ENCODE data around the gene GRM1.

DNA sequence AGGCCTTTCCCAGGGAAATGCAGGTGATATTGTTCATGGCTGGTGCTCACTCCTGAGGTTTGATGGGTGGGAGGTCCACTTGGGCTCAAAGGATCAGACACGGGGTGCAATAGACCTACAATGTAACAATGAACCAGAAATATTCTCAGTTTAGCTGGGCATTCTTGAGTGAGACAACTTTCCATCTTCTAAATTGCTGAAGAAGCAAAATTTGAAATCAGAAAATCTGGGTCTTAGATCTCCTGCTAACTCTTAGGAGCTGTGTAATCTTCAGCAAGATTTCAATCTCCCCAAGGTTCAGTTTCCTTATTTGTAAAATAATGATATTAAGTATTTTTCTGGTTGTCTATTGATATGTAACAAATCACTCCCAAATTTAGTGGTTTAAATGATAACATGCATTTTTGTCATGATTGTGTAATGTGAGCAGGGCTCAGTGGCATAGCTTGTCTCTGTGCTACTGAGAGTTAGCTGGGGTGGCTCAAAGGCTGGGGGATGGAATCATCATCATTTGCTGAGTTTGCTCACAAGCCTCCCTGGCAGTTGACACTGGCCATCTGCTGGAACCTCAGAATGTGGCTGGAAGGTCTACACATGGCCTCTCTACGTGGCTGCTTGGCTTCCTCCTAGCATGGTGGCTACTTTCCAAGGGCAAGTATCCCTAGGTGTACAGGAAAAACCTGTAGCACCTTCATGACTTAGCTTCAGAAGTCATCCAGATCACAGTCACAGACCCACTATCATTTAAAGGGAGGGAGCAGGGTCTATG, 98.8 kb downstream of the GRM1 start:
- TF ChIP-seq, protein P1, sequence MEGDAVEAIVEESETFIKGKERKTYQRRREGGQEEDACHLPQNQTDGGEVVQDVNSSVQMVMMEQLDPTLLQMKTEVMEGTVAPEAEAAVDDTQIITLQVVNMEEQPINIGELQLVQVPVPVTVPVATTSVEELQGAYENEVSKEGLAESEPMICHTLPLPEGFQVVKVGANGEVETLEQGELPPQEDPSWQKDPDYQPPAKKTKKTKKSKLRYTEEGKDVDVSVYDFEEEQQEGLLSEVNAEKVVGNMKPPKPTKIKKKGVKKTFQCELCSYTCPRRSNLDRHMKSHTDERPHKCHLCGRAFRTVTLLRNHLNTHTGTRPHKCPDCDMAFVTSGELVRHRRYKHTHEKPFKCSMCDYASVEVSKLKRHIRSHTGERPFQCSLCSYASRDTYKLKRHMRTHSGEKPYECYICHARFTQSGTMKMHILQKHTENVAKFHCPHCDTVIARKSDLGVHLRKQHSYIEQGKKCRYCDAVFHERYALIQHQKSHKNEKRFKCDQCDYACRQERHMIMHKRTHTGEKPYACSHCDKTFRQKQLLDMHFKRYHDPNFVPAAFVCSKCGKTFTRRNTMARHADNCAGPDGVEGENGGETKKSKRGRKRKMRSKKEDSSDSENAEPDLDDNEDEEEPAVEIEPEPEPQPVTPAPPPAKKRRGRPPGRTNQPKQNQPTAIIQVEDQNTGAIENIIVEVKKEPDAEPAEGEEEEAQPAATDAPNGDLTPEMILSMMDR (IDR thresholded peaks at IDR 0.05; ENCODE audit: extremely low read depth in 1 of 2, insufficient read depth in 1 of 2, low read depth in 1 of 2, low read length in 2 of 2) = no peak
- TF ChIP-seq POLR2A (IDR thresholded peaks at IDR 0.05; ENCODE audit: low read depth, low read length) (no peak), POLR2AphosphoS5 (IDR thresholded peaks at IDR 0.05; ENCODE audit: insufficient read depth, low read depth, low read length) (no peak), EZH2 (IDR thresholded peaks at IDR 0.05; ENCODE audit: borderline replicate concordance, low read depth, low read length, severe bottlenecking) (no peak), MYC (IDR thresholded peaks at IDR 0.05; ENCODE audit: low read depth, low read length) (no peak), FOS (IDR thresholded peaks at IDR 0.05; ENCODE audit: borderline replicate concordance, insufficient read depth, low read length) (no peak), GATA2 (IDR thresholded peaks at IDR 0.05; ENCODE audit: insufficient read depth, insufficient read length, low read depth, low read length) (no peak)
- TF ChIP-seq, protein P2, sequence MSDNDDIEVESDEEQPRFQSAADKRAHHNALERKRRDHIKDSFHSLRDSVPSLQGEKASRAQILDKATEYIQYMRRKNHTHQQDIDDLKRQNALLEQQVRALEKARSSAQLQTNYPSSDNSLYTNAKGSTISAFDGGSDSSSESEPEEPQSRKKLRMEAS (IDR thresholded peaks at IDR 0.05; ENCODE audit: insufficient read depth, insufficient read length) = no peak

All from endothelial cell of umbilical vein (primary cell).